Fibroblast of the aortic adventitia (primary cell): ENCODE data around the gene STS. TPM values are rescaled to one million over a fixed set of nuclear protein-coding genes. Genes with fewer than 3 reads are reported as not detected.

ENCODE experiments used
- DNase-seq: peaks from one replicate; pipeline ENCODE4 v3.0.0-alpha.2; 2010; ENCODE audit warnings: low read depth
- H3K4me3 ChIP-seq: 2 replicates; pipeline ENCODE4 v1.5.1; 2011; ENCODE audit warnings: low read depth, mild to moderate bottlenecking, control low read depth, low read length, moderate library complexity
- total RNA-seq: library from RNA; depleted of rRNA; stranded (reverse); fragments of >200 nt; gene quantifications from 2 replicates; pipeline ENCODE4 v1.2.3, GENCODE V29; 2012; ENCODE audit warnings: low replicate concordance
- TF ChIP-seq, protein P1 (sequence below): IDR thresholded peaks from 2 replicates; pipeline ENCODE4 v1.5.1; 2011; ENCODE audit warnings: mild to moderate bottlenecking, low read length, control low read depth, inconsistent platforms; ENCODE audit not compliant: insufficient read depth

The STS gene
- total RNA-seq, 1 donor = 13.3 TPM

DNA sequence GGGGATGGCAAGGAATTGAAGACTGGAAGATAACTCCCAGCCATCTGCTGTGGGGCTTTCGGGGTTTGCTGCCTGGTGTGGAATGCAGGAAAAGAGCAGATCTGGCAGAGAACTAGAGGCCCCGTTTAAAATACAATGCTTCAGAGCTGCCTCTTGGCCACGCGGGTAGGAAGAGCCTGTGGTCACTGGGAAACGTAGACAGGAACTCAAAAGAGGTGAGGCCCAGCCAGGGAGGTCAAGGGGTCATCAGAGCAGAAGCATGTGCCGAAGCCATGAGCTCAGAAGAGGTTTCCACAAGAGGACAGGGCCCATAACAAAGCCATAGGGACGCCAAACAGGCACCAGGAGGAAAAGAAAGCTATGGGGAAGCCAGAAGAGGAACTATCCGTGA is 14.5 kb upstream of the STS start:
- TF ChIP-seq, protein P1, sequence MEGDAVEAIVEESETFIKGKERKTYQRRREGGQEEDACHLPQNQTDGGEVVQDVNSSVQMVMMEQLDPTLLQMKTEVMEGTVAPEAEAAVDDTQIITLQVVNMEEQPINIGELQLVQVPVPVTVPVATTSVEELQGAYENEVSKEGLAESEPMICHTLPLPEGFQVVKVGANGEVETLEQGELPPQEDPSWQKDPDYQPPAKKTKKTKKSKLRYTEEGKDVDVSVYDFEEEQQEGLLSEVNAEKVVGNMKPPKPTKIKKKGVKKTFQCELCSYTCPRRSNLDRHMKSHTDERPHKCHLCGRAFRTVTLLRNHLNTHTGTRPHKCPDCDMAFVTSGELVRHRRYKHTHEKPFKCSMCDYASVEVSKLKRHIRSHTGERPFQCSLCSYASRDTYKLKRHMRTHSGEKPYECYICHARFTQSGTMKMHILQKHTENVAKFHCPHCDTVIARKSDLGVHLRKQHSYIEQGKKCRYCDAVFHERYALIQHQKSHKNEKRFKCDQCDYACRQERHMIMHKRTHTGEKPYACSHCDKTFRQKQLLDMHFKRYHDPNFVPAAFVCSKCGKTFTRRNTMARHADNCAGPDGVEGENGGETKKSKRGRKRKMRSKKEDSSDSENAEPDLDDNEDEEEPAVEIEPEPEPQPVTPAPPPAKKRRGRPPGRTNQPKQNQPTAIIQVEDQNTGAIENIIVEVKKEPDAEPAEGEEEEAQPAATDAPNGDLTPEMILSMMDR = no peak
- peak; percentile 69 for DNase-seq
- H3K4me3 ChIP-seq = no peak overlapping the region

DNA sequence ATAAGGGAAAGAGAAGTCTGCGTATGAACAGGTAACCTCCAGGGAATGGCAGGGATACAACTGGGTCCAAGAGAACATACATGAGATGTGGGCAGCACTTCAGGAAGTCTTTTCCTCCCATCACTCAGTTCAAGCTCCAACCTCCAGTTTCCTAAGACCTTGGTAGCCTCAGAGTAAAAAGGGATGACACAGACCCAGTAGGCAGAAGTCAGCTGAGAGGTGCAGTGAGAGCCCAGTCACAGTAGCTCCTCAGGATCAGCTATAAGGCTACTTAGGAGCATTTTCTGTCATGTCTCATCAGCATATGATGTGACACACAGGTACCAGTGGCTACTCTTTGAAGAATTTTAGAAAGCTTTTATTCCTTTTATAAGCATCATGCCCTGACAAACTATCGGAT is 12.5 kb upstream of the STS start:
- no peak for DNase-seq

DNA sequence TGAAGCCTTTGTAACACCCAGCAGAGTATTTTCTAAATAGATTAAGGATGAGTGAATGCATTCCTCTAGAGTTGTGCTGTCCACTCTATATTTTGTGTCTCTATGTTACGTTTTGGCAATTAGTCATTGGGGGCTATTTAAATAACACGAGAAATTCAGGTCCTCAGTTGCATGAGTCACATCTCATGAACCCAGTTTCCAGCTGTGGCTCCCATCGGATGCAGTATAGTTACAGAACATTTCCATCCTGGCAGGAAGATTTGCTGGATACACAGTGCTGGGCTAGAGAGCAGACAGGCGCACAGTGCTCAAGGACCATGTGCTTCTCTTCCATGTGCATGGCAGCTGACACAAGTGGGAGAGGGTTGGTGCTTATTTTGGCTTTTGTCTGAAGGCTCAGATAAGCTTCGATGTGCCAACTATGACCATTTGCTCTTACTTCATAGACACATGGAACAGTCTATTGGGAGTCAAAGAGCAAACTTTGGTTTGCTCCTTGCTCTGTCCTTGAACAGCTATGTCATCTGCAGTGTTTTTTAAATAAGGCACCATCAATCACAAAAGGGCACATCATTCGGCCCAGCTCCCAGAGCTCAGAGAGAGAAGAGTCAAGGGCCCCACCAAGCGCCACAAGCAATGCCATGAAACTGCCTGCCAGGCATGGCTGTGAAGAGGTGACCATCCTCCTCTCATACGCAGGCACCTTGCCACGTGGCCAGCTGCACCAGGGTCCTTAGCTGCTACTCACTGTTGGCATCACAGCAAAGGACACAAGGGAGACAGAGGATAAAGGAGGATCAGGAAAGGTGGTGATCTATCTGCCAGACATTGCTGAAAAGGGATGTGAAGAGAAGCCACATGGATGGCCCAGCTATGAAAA is 8.1 kb upstream of the STS start:
- TF ChIP-seq, protein P1 = no peak
- DNase-seq = peak; percentile 61
- H3K4me3 ChIP-seq = no peak overlapping the region

More for the DNA sequence above, 12.5 kb upstream of the STS start:
- H3K4me3 ChIP-seq = no peak overlapping the region
- TF ChIP-seq, protein P1 = no peak

DNA sequence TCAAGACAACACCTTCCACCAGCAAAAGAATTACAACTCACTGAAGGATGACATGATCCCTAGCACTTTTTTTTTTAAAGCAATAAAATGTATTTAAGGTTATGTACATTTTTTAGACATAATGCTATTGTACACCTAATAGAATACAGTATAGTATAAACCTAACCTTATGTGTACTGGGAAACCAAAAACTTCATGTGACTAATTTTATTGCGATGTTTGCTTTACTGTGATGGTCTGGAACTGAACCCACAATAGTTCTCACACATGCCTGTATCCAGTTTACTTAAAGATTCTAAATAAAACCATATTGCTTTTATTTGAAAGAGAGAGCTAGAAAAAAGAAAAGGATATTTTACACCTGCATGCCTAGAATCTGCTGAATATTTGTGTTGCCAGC is 4.4 kb upstream of the STS start:
- no peak for DNase-seq
- TF ChIP-seq, protein P1 = no peak
- no peak overlapping the region for H3K4me3 ChIP-seq

DNA sequence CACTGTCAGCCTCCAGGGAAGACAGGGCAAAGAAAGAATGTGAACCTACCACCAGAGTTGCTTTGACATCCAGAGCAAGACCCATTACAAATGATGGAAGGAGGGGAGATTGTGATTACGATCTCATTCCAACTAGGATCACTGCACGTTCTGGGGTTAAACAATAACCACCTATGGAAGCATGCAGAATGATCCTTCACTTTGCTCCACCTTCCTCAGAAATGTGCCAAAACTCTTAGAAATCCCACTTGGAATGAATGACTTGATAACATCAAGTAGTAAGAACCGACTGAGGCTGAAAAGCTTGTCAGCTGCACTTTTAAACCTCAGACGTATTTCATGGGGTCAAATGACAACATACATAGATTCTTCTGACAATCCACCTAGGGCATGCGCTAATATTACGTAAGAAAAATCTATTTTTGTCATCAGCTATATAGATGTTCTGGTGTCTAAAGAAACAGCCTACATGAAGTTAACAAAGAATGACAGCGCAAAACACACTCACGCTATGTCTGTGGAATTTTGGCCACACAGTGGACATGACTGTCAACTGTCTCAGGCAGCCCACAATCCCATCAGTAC is 3.5 kb upstream of the STS start:
- TF ChIP-seq, protein P1 = no peak
- DNase-seq = no peak
- H3K4me3 ChIP-seq = no peak overlapping the region

DNA sequence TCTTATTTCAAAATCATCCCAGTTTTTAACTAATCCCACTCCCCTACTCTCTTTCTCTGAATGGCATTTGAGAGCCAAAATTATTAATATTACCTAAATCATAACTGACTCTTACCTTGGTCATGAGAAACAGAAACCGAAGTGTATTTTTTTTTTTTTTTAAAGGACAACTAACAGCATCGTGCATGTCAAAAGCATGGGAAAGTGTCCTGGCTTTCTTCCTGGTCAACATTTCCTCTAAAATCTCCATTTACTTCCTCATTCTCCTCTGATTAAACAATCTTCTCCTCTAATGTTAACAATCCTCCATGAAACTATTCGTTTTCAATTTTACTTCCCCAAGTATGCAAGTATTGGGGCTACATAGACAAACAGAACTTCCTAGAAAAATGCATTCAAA is 2.1 kb upstream of the STS start:
- H3K4me3 ChIP-seq = no peak overlapping the region
- TF ChIP-seq, protein P1 = no peak
- DNase-seq = no peak
